B cell (primary cell): ENCODE results near the gene CDCA7L.

Experiments
- CTCF ChIP-seq: fragments of 200-600 bp; IDR thresholded peaks from one replicate; pipeline ENCODE4 v1.8.0; 2022; ENCODE audit warnings: antibody characterized with exemption, mild to moderate bottlenecking
- EZH2 ChIP-seq: IDR thresholded peaks from 2 replicates; pipeline ENCODE4 v1.6.1; 2012; ENCODE audit warnings: borderline replicate concordance, low read depth, mild to moderate bottlenecking, moderate library complexity, low read length; ENCODE audit not compliant: insufficient read depth, poor library complexity, severe bottlenecking

- TF ChIP-seq CTCF (no peak), EZH2 (no peak)
These were observed 21.9 kb upstream of the CDCA7L start for GRCh38 chr7:21967598-21968003.
